BLaER1 treated with 17β-estradiol and CSF1 and Interleukin-3, amounts not matched to agents 10 nM and 100 nM (cell line): ENCODE measurements around the gene SUCLG2.

Experiments
- H3K27ac ChIP-seq, 11 experiments: shearing (Covaris generic); formaldehyde crosslinking; 2 replicates each; pipeline ENCODE4 v1.8.1; 2022
- H3K27me3 ChIP-seq, 11 experiments: shearing (Covaris generic); formaldehyde crosslinking; 2 replicates each; pipeline ENCODE4 v1.8.1; 2022
- H3K36me3 ChIP-seq, 11 experiments: shearing (Covaris generic); formaldehyde crosslinking; 2 replicates each; pipeline ENCODE4 v1.8.1; 2022
- H3K4me1 ChIP-seq, 10 experiments: shearing (Covaris generic); formaldehyde crosslinking; 2 replicates each; pipeline ENCODE4 v1.8.1; 2022
- H3K4me2 ChIP-seq, 11 experiments: shearing (Covaris generic); formaldehyde crosslinking; 2 replicates each; pipeline ENCODE4 v1.8.1; 2022
- H3K4me3 ChIP-seq, 10 experiments: shearing (Covaris generic); formaldehyde crosslinking; 2 replicates each; pipeline ENCODE4 v1.8.1; 2022
- H3K9ac ChIP-seq, 11 experiments: shearing (Covaris generic); formaldehyde crosslinking; 2 replicates each; pipeline ENCODE4 v1.8.1; 2022
- H3K9me3 ChIP-seq, 11 experiments: shearing (Covaris generic); formaldehyde crosslinking; replicated peaks in 1 of 11; 2 replicates each; pipeline ENCODE4 v1.8.1; 2022
- H4K20me1 ChIP-seq, 11 experiments: shearing (Covaris generic); formaldehyde crosslinking; 2 replicates each; pipeline ENCODE4 v1.8.1; 2022
- Cebpa-rat ChIP-seq, 11 experiments: shearing (Covaris generic); IDR thresholded peaks; 2 replicates each; pipeline ENCODE4 v1.8.1; 2022

The SUCLG2 gene

GRCh38 chr3:67655364-67656121, 1.1 kb upstream of the SUCLG2 start:
- Histone ChIP-seq H3K36me3 (peaks cover 0 to 6% (median 0%) of the 10 kb centered on the region in 11 experiments; a peak in 1 of 22 replicates), H3K9ac (peak overlapping the region in 2 of 11 experiments; percentile 34 to 54; a peak in 3 of 22 replicates), H3K27ac (peak overlapping the region in 4 of 11 experiments; percentile 15 to 98 (median 62); a peak in 2 of 22 replicates), H3K4me1 (peaks cover 26 to 43% (median 40%) of the 10 kb centered on the region in 10 experiments), H3K4me2 (peak overlapping the region; percentile 83 to 96 (median 91)), H3K9me3 (peaks cover 0 to 15% (median 0%) of the 10 kb centered on the region in 11 experiments; a peak in 9 of 22 replicates), H3K27me3 (peaks cover 12 to 38% (median 28%) of the 10 kb centered on the region in 11 experiments; a peak in 20 of 22 replicates), H3K4me3 (peak overlapping the region; percentile 41 to 96 (median 88)), H4K20me1 (peaks cover 0 to 7% (median 0%) of the 10 kb centered on the region in 11 experiments; a peak in 1 of 22 replicates)
- no peak for TF ChIP-seq Cebpa-rat (IDR thresholded peaks at IDR 0.05)

- peak overlapping the region; percentile 74 to 96 (median 88) for H3K4me3 ChIP-seq
- peaks cover 0 to 11% (median 0%) of the 10 kb centered on the region in 11 experiments; a peak in 3 of 22 replicates for H4K20me1 ChIP-seq
- H3K27me3 ChIP-seq, result peaks cover 12 to 38% (median 28%) of the 10 kb centered on the region in 11 experiments; a peak in 20 of 22 replicates
- H3K4me1 ChIP-seq, result peaks cover 26 to 50% (median 43%) of the 10 kb centered on the region in 10 experiments
- peak overlapping the region; percentile 87 to 98 (median 96); a peak in 21 of 22 replicates for H3K9ac ChIP-seq
- H3K27ac ChIP-seq, result peak overlapping the region; percentile 88 to 98 (median 95); a peak in 21 of 22 replicates
- no peak for TF ChIP-seq Cebpa-rat (IDR thresholded peaks at IDR 0.05)
- peaks cover 0 to 15% (median 0%) of the 10 kb centered on the region in 11 experiments; a peak in 9 of 22 replicates for H3K9me3 ChIP-seq
- peaks cover 0 to 6% (median 0%) of the 10 kb centered on the region in 11 experiments; a peak in 1 of 22 replicates for H3K36me3 ChIP-seq
- H3K4me2 ChIP-seq, result peak overlapping the region; percentile 83 to 96 (median 91)
These were observed 399 bp upstream of the SUCLG2 start for GRCh38 chr3:67654844-67655177.

- H3K9me3 ChIP-seq, result peaks cover 0 to 15% (median 0%) of the 10 kb centered on the region in 11 experiments; a peak in 9 of 22 replicates
- no peak for TF ChIP-seq Cebpa-rat (IDR thresholded peaks at IDR 0.05)
- peak overlapping the region; percentile 88 to 98 (median 95) for H3K27ac ChIP-seq
- H4K20me1 ChIP-seq, result peaks cover 0 to 11% (median 0%) of the 10 kb centered on the region in 11 experiments; a peak in 5 of 22 replicates
- H3K27me3 ChIP-seq, result peaks cover 12 to 27% (median 23%) of the 10 kb centered on the region in 11 experiments; a peak in 19 of 22 replicates
- peak overlapping the region; percentile 87 to 98 (median 96) for H3K9ac ChIP-seq
- H3K4me1 ChIP-seq, result peaks cover 26 to 52% (median 43%) of the 10 kb centered on the region in 10 experiments
- peak overlapping the region; percentile 74 to 96 (median 88) for H3K4me3 ChIP-seq
- peak overlapping the region; percentile 83 to 96 (median 91) for H3K4me2 ChIP-seq
- H3K36me3 ChIP-seq, result peaks cover 0 to 6% (median 0%) of the 10 kb centered on the region in 11 experiments; a peak in 1 of 22 replicates
These were observed 850 bp downstream of the SUCLG2 start for GRCh38 chr3:67653425-67654098.

GRCh38 chr3:67650084-67650483, 4.3 kb downstream of the SUCLG2 start:
- H4K20me1 ChIP-seq, result peaks cover 0 to 14% (median 0%) of the 10 kb centered on the region in 11 experiments; a peak in 5 of 22 replicates
- peaks cover 0 to 29% (median 7%) of the 10 kb centered on the region in 11 experiments; a peak in 9 of 22 replicates for H3K36me3 ChIP-seq
- TF ChIP-seq Cebpa-rat (IDR thresholded peaks at IDR 0.05), result no peak
- H3K9ac ChIP-seq, result no peak overlapping the region
- peak overlapping the region in 8 of 11 experiments; percentile 27 to 71 (median 58); a peak in 15 of 22 replicates for H3K4me2 ChIP-seq
- H3K27me3 ChIP-seq, result peaks cover 0 to 2% (median 0%) of the 10 kb centered on the region in 11 experiments; a peak in 1 of 22 replicates
- peaks cover 0 to 11% (median 2%) of the 10 kb centered on the region in 11 experiments; a peak in 10 of 22 replicates for H3K9me3 ChIP-seq
- no peak overlapping the region for H3K4me3 ChIP-seq
- no peak overlapping the region for H3K27ac ChIP-seq
- H3K4me1 ChIP-seq, result peaks cover 22 to 37% (median 31%) of the 10 kb centered on the region in 10 experiments

- H3K9me3 ChIP-seq, result peaks cover 0 to 7% (median 0%) of the 10 kb centered on the region in 11 experiments; a peak in 3 of 22 replicates
- H4K20me1 ChIP-seq, result peaks cover 0 to 14% (median 0%) of the 10 kb centered on the region in 11 experiments; a peak in 5 of 22 replicates
- no peak overlapping the region for H3K27ac ChIP-seq
- peaks cover 18 to 33% (median 27%) of the 10 kb centered on the region in 10 experiments for H3K4me1 ChIP-seq
- peaks cover 0 to 29% (median 7%) of the 10 kb centered on the region in 11 experiments; a peak in 9 of 22 replicates for H3K36me3 ChIP-seq
- H3K4me2 ChIP-seq, result peak overlapping the region in 4 of 11 experiments; percentile 55 to 71 (median 65); a peak in 3 of 22 replicates
- no peak for TF ChIP-seq Cebpa-rat (IDR thresholded peaks at IDR 0.05)
- H3K9ac ChIP-seq, result no peak overlapping the region
- no peaks in the 10 kb centered on the region for H3K27me3 ChIP-seq
- no peak overlapping the region for H3K4me3 ChIP-seq
These were observed 4.7 kb downstream of the SUCLG2 start for GRCh38 chr3:67649681-67650080.

GRCh38 chr3:67648701-67649100, 5.7 kb downstream of the SUCLG2 start:
- no peak overlapping the region for H3K9ac ChIP-seq
- H3K4me2 ChIP-seq, result no peak overlapping the region
- H3K27me3 ChIP-seq, result no peaks in the 10 kb centered on the region
- H3K4me1 ChIP-seq, result peaks cover 16 to 26% (median 21%) of the 10 kb centered on the region in 10 experiments
- peaks cover 0 to 7% (median 0%) of the 10 kb centered on the region in 11 experiments; a peak in 3 of 22 replicates for H3K9me3 ChIP-seq
- no peak for TF ChIP-seq Cebpa-rat (IDR thresholded peaks at IDR 0.05)
- peaks cover 0 to 36% (median 7%) of the 10 kb centered on the region in 11 experiments; a peak in 10 of 22 replicates for H3K36me3 ChIP-seq
- H3K4me3 ChIP-seq, result no peak overlapping the region
- H4K20me1 ChIP-seq, result peaks cover 0 to 16% (median 0%) of the 10 kb centered on the region in 11 experiments; a peak in 5 of 22 replicates
- no peak overlapping the region for H3K27ac ChIP-seq

- peaks cover 0 to 41% (median 7%) of the 10 kb centered on the region in 11 experiments; a peak in 10 of 22 replicates for H3K36me3 ChIP-seq
- H3K4me2 ChIP-seq, result no peak overlapping the region
- no peak overlapping the region for H3K27ac ChIP-seq
- no peak for TF ChIP-seq Cebpa-rat (IDR thresholded peaks at IDR 0.05)
- peaks cover 12 to 21% (median 17%) of the 10 kb centered on the region in 10 experiments for H3K4me1 ChIP-seq
- H3K9ac ChIP-seq, result no peak overlapping the region
- no peaks in the 10 kb centered on the region for H3K27me3 ChIP-seq
- peaks cover 0 to 7% (median 0%) of the 10 kb centered on the region in 11 experiments; a peak in 3 of 22 replicates for H3K9me3 ChIP-seq
- no peak overlapping the region for H3K4me3 ChIP-seq
- peaks cover 0 to 18% (median 0%) of the 10 kb centered on the region in 11 experiments; a peak in 5 of 22 replicates for H4K20me1 ChIP-seq
These were observed 6.2 kb downstream of the SUCLG2 start for GRCh38 chr3:67648229-67648628.

GRCh38 chr3:67647390-67647878, 7.0 kb downstream of the SUCLG2 start:
- H3K9me3 ChIP-seq, result peaks cover 0 to 7% (median 0%) of the 10 kb centered on the region in 11 experiments; a peak in 3 of 22 replicates
- H3K9ac ChIP-seq, result no peak overlapping the region
- peaks cover 4 to 16% (median 12%) of the 10 kb centered on the region in 10 experiments; a peak in 17 of 20 replicates for H3K4me1 ChIP-seq
- peaks cover 0 to 49% (median 7%) of the 10 kb centered on the region in 11 experiments; a peak in 11 of 22 replicates for H3K36me3 ChIP-seq
- no peak for TF ChIP-seq Cebpa-rat (IDR thresholded peaks at IDR 0.05)
- no peak overlapping the region for H3K27ac ChIP-seq
- H3K4me3 ChIP-seq, result no peak overlapping the region
- no peaks in the 10 kb centered on the region for H3K27me3 ChIP-seq
- no peak overlapping the region for H3K4me2 ChIP-seq
- peaks cover 0 to 18% (median 0%) of the 10 kb centered on the region in 11 experiments; a peak in 5 of 22 replicates for H4K20me1 ChIP-seq
